ENCODE measurements around the gene APBA1. TPM values are rescaled to one million over a fixed set of nuclear protein-coding genes. Genes with fewer than 3 reads are reported as not detected.

APBA1 gene
- total RNA-seq, 3 donors from 2014 or later, result 10.1 to 14.4 (median 12.7) TPM

- H3K4me3 ChIP-seq, result no peak overlapping the region
- no peaks in the 10 kb centered on the region for H3K4me1 ChIP-seq (ENCODE audit: low read depth)
- ATAC-seq, result no peak
- H3K9me3 ChIP-seq, result no peaks in the 10 kb centered on the region
- intact Hi-C loops (cut with DNase I, micrococcal nuclease), result no loop called here
- DNase-seq, result no peak
- no peaks in the 10 kb centered on the region for H3K36me3 ChIP-seq (ENCODE audit: low read depth)
- TF ChIP-seq CTCF (IDR thresholded peaks at IDR 0.05), result no peak
Observed at GRCh38 chr9:69453746-69454145, 218.4 kb downstream of the APBA1 start.

- TF ChIP-seq CTCF (IDR thresholded peaks at IDR 0.05), result no peak
- Histone ChIP-seq H3K4me3 (no peak overlapping the region), H3K4me1 (ENCODE audit: low read depth) (no peaks in the 10 kb centered on the region), H3K9me3 (no peaks in the 10 kb centered on the region), H3K36me3 (ENCODE audit: low read depth) (no peaks in the 10 kb centered on the region)
- DNase-seq (no peak), ATAC-seq (no peak)
- intact Hi-C loops (cut with DNase I, micrococcal nuclease), result no loop called here
Observed at GRCh38 chr9:69452110-69452782, 219.9 kb downstream of the APBA1 start.

GRCh38 chr9:69446496-69446895 lies 225.7 kb downstream of the APBA1 start:
- Histone ChIP-seq H3K4me3 (no peak overlapping the region), H3K9me3 (no peaks in the 10 kb centered on the region), H3K36me3 (ENCODE audit: low read depth) (no peaks in the 10 kb centered on the region), H3K4me1 (ENCODE audit: low read depth) (no peaks in the 10 kb centered on the region)
- no peak for ATAC-seq
- no peak for TF ChIP-seq CTCF (IDR thresholded peaks at IDR 0.05)
- DNase-seq, result no peak
- intact Hi-C loops (cut with DNase I, micrococcal nuclease), result no loop called here

- ATAC-seq, result no peak
- Histone ChIP-seq H3K4me1 (ENCODE audit: low read depth) (no peaks in the 10 kb centered on the region), H3K9me3 (no peaks in the 10 kb centered on the region), H3K4me3 (no peak overlapping the region), H3K36me3 (ENCODE audit: low read depth) (no peaks in the 10 kb centered on the region)
- no peak for DNase-seq
- intact Hi-C loops (cut with DNase I, micrococcal nuclease), result no loop called here
- no peak for TF ChIP-seq CTCF (IDR thresholded peaks at IDR 0.05)
Observed at GRCh38 chr9:69445251-69445650, 226.9 kb downstream of the APBA1 start.

- Histone ChIP-seq H3K4me3 (no peak overlapping the region), H3K9me3 (no peaks in the 10 kb centered on the region), H3K36me3 (ENCODE audit: low read depth) (no peaks in the 10 kb centered on the region), H3K4me1 (ENCODE audit: low read depth) (no peaks in the 10 kb centered on the region)
- DNase-seq (no peak), ATAC-seq (no peak)
- no peak for TF ChIP-seq CTCF (IDR thresholded peaks at IDR 0.05)
- intact Hi-C loops (cut with DNase I, micrococcal nuclease), result no loop called here
Observed at GRCh38 chr9:69444791-69445190, 227.4 kb downstream of the APBA1 start.

GRCh38 chr9:69444021-69444420 lies 228.2 kb downstream of the APBA1 start:
- DNase-seq (no peak), ATAC-seq (no peak)
- intact Hi-C loops (cut with DNase I, micrococcal nuclease), result no loop called here
- Histone ChIP-seq H3K36me3 (ENCODE audit: low read depth) (no peaks in the 10 kb centered on the region), H3K9me3 (no peaks in the 10 kb centered on the region), H3K4me1 (ENCODE audit: low read depth) (no peaks in the 10 kb centered on the region), H3K4me3 (no peak overlapping the region)
- TF ChIP-seq CTCF (IDR thresholded peaks at IDR 0.05), result no peak

All from mucosa of descending colon (tissue), 3 donors.